ENCODE results near the gene PLA2G7. TPM values are rescaled to one million over a fixed set of nuclear protein-coding genes. Genes with fewer than 3 reads are reported as not detected.
A peak's percentile ranks its signal among the peaks of the same experiment; 100 is the strongest.

PLA2G7 gene
- total RNA-seq, 1 experiment from 2014 or later: not detected

DNA sequence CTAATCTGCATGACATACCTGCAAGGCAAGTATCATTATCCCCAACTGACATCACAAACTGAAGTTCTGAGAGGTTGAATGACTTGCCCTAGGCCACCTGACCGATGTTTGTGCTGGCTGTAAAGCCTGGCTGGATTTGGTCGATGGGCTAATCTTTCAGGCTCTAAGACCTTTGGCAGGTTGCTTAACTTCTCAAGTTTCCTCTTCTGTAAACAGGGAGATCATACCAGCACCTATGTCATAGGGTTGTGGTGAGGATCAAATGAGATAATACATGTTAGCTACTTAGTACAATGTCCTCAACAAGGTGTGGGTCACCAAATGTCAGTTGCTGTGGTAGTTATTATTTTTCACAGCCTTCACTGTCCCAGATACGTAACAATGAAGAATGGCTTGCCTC is 25.8 kb upstream of the PLA2G7 start:
- H3K36me3 Mint-ChIP-seq (ENCODE audit: insufficient read depth, unreplicated experiment): no peaks in the 10 kb centered on the region
- BruUV-seq (replicated peaks): no TSS peak
- DNase-seq (ENCODE audit: unreplicated experiment): no peak
- no peak overlapping the region for H3K4me3 Mint-ChIP-seq (ENCODE audit: unreplicated experiment)
- H3K9me3 Mint-ChIP-seq (ENCODE audit: unreplicated experiment): no peaks in the 10 kb centered on the region
- H3K27ac Mint-ChIP-seq (ENCODE audit: low read depth, unreplicated experiment): no peak overlapping the region
- intact Hi-C loops (cut with micrococcal nuclease): no loop called here
- no peaks in the 10 kb centered on the region for H3K27me3 Mint-ChIP-seq (ENCODE audit: insufficient read depth, unreplicated experiment)
- no peaks in the 10 kb centered on the region for H3K4me1 Mint-ChIP-seq (ENCODE audit: insufficient read depth, unreplicated experiment)
- TF ChIP-seq, protein P1, sequence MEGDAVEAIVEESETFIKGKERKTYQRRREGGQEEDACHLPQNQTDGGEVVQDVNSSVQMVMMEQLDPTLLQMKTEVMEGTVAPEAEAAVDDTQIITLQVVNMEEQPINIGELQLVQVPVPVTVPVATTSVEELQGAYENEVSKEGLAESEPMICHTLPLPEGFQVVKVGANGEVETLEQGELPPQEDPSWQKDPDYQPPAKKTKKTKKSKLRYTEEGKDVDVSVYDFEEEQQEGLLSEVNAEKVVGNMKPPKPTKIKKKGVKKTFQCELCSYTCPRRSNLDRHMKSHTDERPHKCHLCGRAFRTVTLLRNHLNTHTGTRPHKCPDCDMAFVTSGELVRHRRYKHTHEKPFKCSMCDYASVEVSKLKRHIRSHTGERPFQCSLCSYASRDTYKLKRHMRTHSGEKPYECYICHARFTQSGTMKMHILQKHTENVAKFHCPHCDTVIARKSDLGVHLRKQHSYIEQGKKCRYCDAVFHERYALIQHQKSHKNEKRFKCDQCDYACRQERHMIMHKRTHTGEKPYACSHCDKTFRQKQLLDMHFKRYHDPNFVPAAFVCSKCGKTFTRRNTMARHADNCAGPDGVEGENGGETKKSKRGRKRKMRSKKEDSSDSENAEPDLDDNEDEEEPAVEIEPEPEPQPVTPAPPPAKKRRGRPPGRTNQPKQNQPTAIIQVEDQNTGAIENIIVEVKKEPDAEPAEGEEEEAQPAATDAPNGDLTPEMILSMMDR (IDR thresholded peaks at IDR 0.05; ENCODE audit: unreplicated experiment): no peak
- ChIA-PET CTCF (no interaction called here), POLR2A (interaction anchor here (0.7 kb wide), 1 partner anchor 33 kb away, joined by 3 read pairs; no protein-coding TSS in a partner anchor)

DNA sequence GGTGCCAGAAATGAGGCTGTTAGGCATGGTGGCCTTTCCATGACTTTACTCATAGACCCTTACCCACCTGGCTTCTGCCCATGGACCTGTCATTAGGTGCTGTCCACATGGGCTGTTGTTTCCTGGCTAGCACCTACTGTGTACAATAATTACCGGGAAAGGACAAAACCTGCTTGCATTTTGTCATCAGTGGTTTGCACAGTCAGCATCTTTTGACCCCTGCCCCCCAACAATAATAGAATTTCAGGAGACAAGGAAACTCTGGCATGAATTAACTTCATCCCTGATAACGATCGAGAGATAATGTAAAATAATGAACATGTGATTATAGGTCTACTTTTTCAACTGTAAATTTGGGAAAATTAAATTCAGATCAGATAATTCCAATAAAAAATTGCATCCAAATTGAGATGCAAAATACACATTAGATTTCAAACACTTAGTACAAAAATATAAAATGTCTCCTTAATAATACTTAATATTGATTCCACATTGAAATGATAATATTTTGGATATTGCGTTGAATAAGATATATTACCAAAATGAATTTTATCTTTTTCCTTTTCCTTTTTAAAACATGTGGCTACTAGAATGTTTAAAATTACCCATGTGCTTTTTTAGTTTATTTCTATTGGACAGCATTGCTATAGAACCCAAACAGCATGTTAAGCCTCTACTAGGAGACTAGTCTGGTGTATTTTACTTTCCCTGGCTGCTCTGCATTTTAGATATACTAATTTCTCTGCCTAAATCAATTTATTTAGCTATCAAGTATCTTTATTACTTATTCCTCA is 24.0 kb upstream of the PLA2G7 start:
- CTCF ChIA-PET: interaction anchor here (0.6 kb wide), 1 partner anchor 25 kb away, joined by 4 read pairs; no protein-coding TSS in a partner anchor
- no peak overlapping the region for H3K4me3 Mint-ChIP-seq (ENCODE audit: unreplicated experiment)
- H3K36me3 Mint-ChIP-seq (ENCODE audit: insufficient read depth, unreplicated experiment): no peaks in the 10 kb centered on the region
- no peak overlapping the region for H3K27ac Mint-ChIP-seq (ENCODE audit: low read depth, unreplicated experiment)
- TF ChIP-seq, protein P1 (IDR thresholded peaks at IDR 0.05; ENCODE audit: unreplicated experiment): no peak
- H3K4me1 Mint-ChIP-seq (ENCODE audit: insufficient read depth, unreplicated experiment): no peaks in the 10 kb centered on the region
- intact Hi-C loops (cut with micrococcal nuclease): no loop called here
- DNase-seq (ENCODE audit: unreplicated experiment): no peak
- BruUV-seq (replicated peaks): no TSS peak
- no peaks in the 10 kb centered on the region for H3K9me3 Mint-ChIP-seq (ENCODE audit: unreplicated experiment)
- POLR2A ChIA-PET: interaction anchor here (0.8 kb wide), 1 partner anchor 46 kb away, joined by 3 read pairs; no protein-coding TSS in a partner anchor
- no peaks in the 10 kb centered on the region for H3K27me3 Mint-ChIP-seq (ENCODE audit: insufficient read depth, unreplicated experiment)

DNA sequence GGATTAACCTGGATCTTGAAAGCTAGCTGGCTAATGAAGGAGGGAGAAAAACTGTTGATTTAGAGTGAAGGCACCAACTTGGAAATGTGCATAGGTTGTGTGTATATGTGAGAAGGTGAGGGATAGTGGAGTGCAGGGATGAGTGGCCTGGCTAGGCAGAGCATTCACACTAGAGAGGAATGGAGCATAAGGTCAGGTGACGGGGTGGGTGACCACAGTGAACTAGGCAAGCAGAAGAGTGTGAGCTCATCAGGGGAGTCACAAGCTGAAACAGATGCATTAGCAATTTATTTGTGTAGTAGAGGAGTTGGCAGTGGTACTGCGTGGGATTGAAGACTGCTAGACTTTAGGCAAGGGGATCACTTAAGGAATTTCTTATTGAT is 22.0 kb upstream of the PLA2G7 start:
- DNase-seq (ENCODE audit: unreplicated experiment): no peak
- intact Hi-C loops (cut with micrococcal nuclease): no loop called here
- POLR2A ChIA-PET: no interaction called here
- TF ChIP-seq, protein P1 (IDR thresholded peaks at IDR 0.05; ENCODE audit: unreplicated experiment): no peak
- no TSS peak for BruUV-seq (replicated peaks)
- Mint-ChIP-seq H3K27me3 (ENCODE audit: insufficient read depth, unreplicated experiment) (no peaks in the 10 kb centered on the region), H3K36me3 (ENCODE audit: insufficient read depth, unreplicated experiment) (no peaks in the 10 kb centered on the region), H3K27ac (ENCODE audit: low read depth, unreplicated experiment) (no peak overlapping the region), H3K4me3 (ENCODE audit: unreplicated experiment) (no peak overlapping the region), H3K4me1 (ENCODE audit: insufficient read depth, unreplicated experiment) (no peaks in the 10 kb centered on the region), H3K9me3 (ENCODE audit: unreplicated experiment) (no peaks in the 10 kb centered on the region)
- CTCF ChIA-PET: no interaction called here

DNA sequence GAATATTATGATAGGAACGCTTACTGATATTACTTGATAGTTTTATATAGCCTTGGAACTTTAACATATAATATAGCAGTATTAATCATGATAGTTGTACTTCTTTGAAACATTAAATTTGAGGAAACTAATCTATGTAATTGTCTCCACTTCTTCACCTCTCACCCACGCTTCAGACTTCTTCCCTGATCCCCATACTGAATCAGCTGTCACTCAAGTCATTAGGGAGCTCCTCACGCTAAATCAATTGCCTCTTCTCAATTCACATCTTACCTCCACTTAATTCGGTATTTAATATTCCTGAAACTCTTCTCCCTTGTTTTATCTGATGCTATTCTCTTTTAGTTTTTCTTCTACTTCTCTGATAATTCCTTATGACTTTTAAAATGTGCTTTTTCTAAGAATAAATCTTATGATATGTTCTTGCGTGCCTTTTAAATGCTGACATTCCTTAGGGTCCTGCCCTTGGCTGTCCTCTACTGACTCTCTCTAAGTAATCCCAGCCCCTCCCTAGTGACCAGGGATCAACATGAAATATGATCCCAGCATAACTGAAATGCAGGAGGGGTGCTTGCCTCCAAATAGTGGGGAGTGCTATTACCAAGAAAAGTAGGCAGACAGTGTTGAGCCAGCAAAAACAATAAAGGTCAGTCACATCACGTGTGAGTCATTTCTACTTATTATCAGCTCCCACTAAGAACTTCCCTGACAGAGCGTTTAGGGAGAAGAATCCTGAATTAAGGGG is 21.5 kb upstream of the PLA2G7 start:
- H3K4me3 Mint-ChIP-seq (ENCODE audit: unreplicated experiment): no peak overlapping the region
- TF ChIP-seq, protein P1 (IDR thresholded peaks at IDR 0.05; ENCODE audit: unreplicated experiment): no peak
- peak; percentile 28 for DNase-seq (ENCODE audit: unreplicated experiment)
- no peaks in the 10 kb centered on the region for H3K4me1 Mint-ChIP-seq (ENCODE audit: insufficient read depth, unreplicated experiment)
- BruUV-seq (replicated peaks): no TSS peak
- H3K9me3 Mint-ChIP-seq (ENCODE audit: unreplicated experiment): no peaks in the 10 kb centered on the region
- POLR2A ChIA-PET: interaction anchor here (0.5 kb wide), 1 partner anchor 65 kb away, joined by 3 read pairs; no protein-coding TSS in a partner anchor
- no peaks in the 10 kb centered on the region for H3K36me3 Mint-ChIP-seq (ENCODE audit: insufficient read depth, unreplicated experiment)
- intact Hi-C loops (cut with micrococcal nuclease): no loop called here
- CTCF ChIA-PET: no interaction called here
- H3K27me3 Mint-ChIP-seq (ENCODE audit: insufficient read depth, unreplicated experiment): no peaks in the 10 kb centered on the region
- H3K27ac Mint-ChIP-seq (ENCODE audit: low read depth, unreplicated experiment): no peak overlapping the region
